ENCODE data around the gene B3GNT7.

GRCh38 chr2:231431606-231432005 is 36.1 kb downstream of the B3GNT7 start:
- no peak for TF ChIP-seq CTCF (conservative IDR thresholded peaks at IDR 0.05 in 1 of 2, IDR thresholded peaks at IDR 0.05 in 1 of 2; ENCODE audit: extremely low read depth in 1 of 2, insufficient read depth in 1 of 2, low read depth in 1 of 2, low read length in 2 of 2)
- no peak for TF ChIP-seq EZH2 (IDR thresholded peaks at IDR 0.05; ENCODE audit: borderline replicate concordance, low read length)

Data from mammary epithelial cell (primary cell).